HuH-7 (cell line): Measurements from ENCODE around the gene AZU1.
"Not testable (repeated sequence)": the region's sequence is repeated elsewhere in the genome, so short reads cannot be mapped to it uniquely, and the experiment has no call there.

Experiments used
- DNase-seq: peaks from one replicate; pipeline ENCODE4 v3.0.0; 2011; ENCODE audit warnings: low spot score

The AZU1 gene

GRCh38 chr19:831407-832369, 4.1 kb downstream of the AZU1 start:
- no peak for DNase-seq

DNA sequence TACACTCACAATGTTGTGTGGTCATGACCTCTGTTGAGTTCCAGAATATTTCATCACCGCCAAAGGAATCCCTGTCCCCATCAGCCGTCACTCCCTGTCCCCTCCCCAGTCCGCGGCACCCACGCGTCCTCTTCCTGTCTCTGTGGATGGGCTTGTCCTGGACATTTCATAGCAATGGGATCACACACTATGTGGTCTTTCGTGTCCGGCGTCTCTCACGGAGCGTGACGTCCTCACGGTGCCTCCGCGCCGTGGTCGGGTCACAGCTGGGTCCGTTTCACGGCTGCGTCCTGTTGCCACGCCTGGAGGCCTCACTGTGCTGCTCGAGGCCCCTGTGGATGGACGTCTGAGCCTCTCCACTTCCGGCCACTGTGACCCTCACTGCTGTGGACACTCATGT, 6.6 kb downstream of the AZU1 start:
- no peak for DNase-seq

DNA sequence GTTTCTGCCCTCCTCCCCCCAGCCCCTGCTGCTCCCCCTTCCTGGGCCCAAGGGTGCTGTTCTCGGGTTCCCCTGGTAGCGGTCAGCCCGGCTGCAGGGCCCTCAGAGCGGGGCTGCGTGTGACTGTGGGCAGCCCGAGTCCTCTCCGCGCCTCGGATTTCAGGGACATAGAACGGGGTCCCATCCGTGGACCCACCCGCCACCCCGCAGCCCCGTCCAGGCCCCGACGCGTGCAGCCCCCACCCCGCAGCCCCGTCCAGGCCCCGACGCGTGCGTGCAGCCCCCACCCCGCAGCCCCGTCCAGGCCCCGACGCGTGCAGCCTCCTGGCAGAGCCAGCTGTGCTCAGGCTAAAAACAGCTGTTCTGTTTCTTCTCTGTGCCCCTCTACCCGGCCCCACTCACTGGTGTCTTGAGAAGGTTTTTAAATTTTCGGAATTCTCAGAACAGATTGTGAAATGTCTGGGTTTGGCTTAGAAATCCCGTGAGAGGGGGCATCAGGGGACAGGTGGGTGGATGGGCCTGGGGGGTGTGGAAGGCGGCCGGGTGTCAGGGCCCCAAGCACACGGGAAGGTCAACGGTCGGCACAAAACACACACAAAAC, 7.7 kb downstream of the AZU1 start:
- no peak for DNase-seq

DNA sequence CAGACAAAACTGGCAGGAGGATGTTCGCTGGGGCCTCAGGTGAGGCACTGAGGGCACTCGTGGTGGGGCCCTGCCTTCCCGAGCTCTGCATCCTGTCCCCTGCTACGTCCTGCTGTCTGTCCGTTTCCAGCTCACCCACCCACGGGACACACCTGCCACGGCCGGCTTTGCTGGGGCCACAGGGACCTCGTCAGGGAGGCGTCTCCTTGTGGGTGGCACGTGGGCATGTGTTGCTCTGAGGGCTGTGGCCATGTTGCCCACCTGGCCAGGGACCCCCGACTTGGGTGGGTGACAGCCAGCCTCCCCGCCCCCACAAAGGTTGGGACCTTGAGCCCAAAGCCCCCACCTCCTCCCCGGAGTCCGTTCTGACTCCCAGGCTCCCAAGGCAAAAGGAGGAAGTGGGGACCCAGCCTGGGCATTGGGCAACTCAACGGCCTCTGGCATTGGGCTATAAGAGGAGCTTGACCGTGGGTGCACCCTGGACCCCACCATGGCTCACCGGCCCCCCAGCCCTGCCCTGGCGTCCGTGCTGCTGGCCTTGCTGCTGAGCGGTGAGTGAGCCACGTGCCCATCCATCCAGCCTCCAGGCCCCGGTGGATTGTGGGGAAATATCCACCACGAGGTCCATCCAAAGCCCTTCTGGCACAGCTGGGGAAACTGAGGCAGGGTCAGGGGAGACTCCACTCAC, 13.0 kb downstream of the AZU1 start, which contains the start of gene PRTN3:
Gene PRTN3, plus strand, starts transcription at position 481 of the 688 bp plus-strand sequence. Its CDS starts 10 bp downstream, at position 491.
- no peak for DNase-seq

GRCh38 chr19:842802-843179, 15.2 kb downstream of the AZU1 start:
- not testable (repeated sequence) for DNase-seq

DNA sequence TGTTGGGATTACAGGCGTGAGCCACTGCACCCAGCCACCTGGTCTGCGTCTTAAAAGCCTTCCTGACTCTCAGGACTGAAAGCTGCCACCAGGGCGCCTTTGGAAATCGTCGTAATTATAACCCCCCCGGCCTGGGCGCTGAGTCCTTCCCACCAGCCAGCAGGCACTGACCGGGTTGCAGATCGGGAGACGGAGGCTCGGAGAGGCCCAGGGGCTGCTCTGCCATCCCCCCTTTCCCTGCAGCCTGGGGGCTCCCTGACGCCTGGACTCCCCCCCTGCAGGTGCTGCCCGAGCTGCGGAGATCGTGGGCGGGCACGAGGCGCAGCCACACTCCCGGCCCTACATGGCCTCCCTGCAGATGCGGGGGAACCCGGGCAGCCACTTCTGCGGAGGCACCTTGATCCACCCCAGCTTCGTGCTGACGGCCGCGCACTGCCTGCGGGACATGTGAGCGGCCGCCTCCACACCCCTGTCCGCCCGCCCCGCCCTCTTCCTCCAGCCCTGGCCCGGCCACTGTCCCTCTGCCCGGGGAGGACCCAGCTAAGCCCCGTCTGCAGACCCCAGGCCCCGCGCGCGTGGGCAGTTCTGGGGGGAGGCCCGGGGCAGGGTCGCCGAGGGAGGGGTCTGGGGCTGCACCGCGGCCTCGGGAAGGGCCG, 15.7 kb downstream of the AZU1 start:
- DNase-seq = no peak

- DNase-seq = no peak
These were observed 16.4 kb downstream of the AZU1 start for GRCh38 chr19:843836-844545.

GRCh38 chr19:844546-844971, 16.9 kb downstream of the AZU1 start:
- no peak for DNase-seq

DNA sequence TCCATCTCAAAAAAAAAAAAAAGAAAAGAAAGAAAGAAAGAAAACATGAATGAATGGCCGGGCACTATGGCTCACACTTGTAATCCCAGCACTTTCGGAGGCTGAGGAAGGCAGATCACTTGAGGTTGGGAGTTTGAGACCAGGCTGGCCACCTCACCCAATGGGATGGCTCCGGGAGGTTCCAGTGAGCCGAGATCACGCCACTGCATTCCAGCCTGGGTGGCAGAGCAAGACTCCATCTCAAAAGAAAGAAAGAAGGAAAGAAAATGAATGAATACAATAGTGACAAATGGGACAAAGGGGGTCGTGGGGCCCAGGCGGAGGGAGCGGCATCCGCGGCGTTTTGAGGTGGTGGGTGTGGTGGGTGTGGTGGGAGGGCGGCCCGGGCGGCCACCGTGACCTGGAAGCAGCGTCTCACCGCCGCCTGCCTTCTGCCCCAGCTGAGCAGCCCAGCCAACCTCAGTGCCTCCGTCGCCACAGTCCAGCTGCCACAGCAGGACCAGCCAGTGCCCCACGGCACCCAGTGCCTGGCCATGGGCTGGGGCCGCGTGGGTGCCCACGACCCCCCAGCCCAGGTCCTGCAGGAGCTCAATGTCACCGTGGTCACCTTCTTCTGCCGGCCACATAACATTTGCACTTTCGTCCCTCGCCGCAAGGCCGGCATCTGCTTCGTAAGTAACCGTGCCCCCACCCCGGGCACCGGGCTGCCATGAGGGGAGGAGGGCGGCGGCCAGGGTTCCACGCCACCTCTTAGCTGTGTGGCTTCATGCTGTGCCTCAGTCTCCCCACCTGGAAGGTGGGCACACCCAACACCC, 18.3 kb downstream of the AZU1 start:
- DNase-seq = no peak

DNA sequence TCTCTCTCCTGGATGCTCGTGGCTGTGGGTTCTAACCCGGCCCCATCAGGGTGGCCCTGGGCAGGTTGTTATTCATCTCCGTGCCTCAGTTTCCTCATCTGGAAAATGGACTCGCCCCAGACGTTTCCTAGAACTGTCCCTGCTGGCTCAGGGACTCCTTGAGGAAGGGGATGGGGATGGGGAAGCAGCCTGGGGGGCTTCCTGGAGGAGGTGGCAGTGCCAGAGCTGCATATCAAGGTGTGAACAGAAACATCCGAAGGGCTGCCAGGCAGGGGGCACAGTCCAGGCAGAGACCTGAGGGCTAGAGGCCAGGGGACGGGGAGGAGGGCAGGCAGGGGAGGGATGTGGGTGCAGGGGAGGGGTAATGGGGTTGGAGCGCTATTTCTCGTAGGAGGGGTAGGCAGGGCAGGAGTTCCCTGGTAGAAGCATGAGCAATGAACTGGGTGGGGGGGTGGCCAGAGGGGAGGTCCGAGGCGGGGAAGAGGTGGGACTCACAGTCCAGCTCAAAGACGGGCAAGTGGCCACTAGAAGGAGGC, 20.8 kb downstream of the AZU1 start:
- no peak for DNase-seq

GRCh38 chr19:849195-849594, 21.6 kb downstream of the AZU1 start:
- DNase-seq = not testable (repeated sequence)

GRCh38 chr19:850221-850978, 22.8 kb downstream of the AZU1 start:
- peak; percentile 75 for DNase-seq

- DNase-seq = no peak
These were observed 23.3 kb downstream of the AZU1 start for GRCh38 chr19:850979-851335.

GRCh38 chr19:852136-853013, 24.7 kb downstream of the AZU1 start, which contains the start of gene ELANE:
TSS of gene ELANE (plus strand) at chr19:852303. CDS start at chr19:852329, 26 bp downstream.
- DNase-seq = no peak

DNA sequence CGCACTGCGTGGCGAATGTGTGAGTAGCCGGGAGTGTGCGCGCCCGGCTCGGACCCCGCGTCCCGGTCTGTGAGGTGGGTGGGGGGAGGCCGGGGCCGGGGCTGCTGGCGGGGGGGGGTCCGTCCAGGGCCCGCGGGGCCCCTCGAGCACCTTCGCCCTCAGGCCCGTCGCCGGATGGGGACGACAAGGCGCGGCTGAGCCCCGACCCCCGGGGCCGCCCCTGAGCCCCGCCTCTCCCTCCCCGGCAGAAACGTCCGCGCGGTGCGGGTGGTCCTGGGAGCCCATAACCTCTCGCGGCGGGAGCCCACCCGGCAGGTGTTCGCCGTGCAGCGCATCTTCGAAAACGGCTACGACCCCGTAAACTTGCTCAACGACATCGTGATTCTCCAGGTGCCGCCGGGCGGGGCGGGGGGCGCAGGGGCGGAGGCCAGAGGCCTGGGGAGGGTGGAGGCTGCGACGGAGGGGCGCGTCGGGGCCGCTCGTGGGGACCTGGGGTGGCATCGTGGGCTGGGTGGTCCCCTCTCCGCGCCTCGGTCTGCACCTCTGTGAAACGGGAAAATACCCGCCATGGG, 25.5 kb downstream of the AZU1 start:
- DNase-seq = no peak

DNA sequence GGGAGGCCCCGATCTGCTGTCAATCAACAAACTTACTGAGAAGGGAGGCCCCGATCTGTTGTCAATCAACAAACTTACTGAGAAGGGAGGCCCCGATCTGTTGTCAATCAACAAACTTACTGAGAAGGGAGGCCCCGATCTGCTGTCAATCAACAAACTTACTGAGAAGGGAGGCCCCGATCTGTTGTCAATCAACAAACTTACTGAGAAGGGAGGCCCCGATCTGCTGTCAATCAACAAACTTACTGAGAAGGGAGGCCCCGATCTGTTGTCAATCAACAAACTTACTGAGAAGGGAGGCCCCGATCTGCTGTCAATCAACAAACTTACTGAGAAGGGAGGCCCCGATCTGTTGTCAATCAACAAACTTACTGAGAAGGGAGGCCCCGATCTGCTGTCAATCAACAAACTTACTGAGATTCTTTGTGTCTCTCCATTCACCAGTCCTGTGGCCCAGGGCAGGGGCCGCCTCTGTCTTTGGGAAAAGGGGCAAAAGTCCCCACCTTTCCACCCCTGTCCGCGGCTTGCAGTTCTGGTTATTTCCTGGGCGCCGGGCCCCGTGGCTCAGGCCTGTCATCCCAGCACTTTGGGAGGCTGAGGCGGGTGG, 26.1 kb downstream of the AZU1 start:
- not testable (repeated sequence) for DNase-seq

- DNase-seq = no peak
These were observed 26.9 kb downstream of the AZU1 start for GRCh38 chr19:854549-854948.

GRCh38 chr19:855142-855541, 27.5 kb downstream of the AZU1 start:
- no peak for DNase-seq
